Spleen (tissue), 7 donors: ENCODE data around the gene OSBPL10.

Source experiments
- CTCF ChIP-seq, 11 experiments: fragments of 200-600 bp in 7 of 11; fragments of 450-650 bp in 4 of 11; sonication (generic) in 4 of 11; IDR thresholded peaks in 8 of 11; conservative IDR thresholded peaks in 3 of 11; 1 replicate in 7 of 11; 2 replicates in 4 of 11; pipeline versions ENCODE4 v1.4.0 to v1.8.0; 2016 to 2021; ENCODE audit warnings: antibody characterized with exemption in 11 of 11, inconsistent platforms in 4 of 11, mild to moderate bottlenecking in 1 of 11
- POLR2A ChIP-seq, 3 donors: fragments of 450-650 bp; IDR thresholded peaks; one replicate each; pipeline ENCODE4 v1.5.1; 2017; ENCODE audit warnings: antibody characterized with exemption in 3 of 3, mild to moderate bottlenecking in 1 of 3
- POLR2AphosphoS5 ChIP-seq, 3 donors: sonication (generic); formaldehyde crosslinking; IDR thresholded peaks; one replicate each; pipeline ENCODE4 v1.5.1; 2017; ENCODE audit warnings: antibody characterized with exemption in 3 of 3
- donor health status: DM: no; HTN: no; CAD: no; lungs with moderate emphysema.
- donor health status: DM: no; HTN: no; CAD: no.
- donor health status: DM: no; HTN: no; CAD: no.

- no peak for TF ChIP-seq CTCF (IDR thresholded peaks at IDR 0.05 in 8 of 11, conservative IDR thresholded peaks at IDR 0.05 in 3 of 11)
- TF ChIP-seq POLR2AphosphoS5 (IDR thresholded peaks at IDR 0.05): no peak
- TF ChIP-seq POLR2A (IDR thresholded peaks at IDR 0.05): no peak
Observed at GRCh38 chr3:31831591-31831990, 149.5 kb downstream of the OSBPL10 start.
